HG03066 (cell line): ENCODE results near the gene RNF125.
"Not testable (repeated sequence)": the region's sequence is repeated elsewhere in the genome, so short reads cannot be mapped to it uniquely, and the experiment has no call there.

Experiments
- ATAC-seq: cut with Tn5 transposase; IDR thresholded peaks from one replicate; pipeline ENCODE4 v1.9.1; 2021; ENCODE audit warnings: low read depth; ENCODE audit not compliant: unreplicated experiment

RNF125 gene

DNA sequence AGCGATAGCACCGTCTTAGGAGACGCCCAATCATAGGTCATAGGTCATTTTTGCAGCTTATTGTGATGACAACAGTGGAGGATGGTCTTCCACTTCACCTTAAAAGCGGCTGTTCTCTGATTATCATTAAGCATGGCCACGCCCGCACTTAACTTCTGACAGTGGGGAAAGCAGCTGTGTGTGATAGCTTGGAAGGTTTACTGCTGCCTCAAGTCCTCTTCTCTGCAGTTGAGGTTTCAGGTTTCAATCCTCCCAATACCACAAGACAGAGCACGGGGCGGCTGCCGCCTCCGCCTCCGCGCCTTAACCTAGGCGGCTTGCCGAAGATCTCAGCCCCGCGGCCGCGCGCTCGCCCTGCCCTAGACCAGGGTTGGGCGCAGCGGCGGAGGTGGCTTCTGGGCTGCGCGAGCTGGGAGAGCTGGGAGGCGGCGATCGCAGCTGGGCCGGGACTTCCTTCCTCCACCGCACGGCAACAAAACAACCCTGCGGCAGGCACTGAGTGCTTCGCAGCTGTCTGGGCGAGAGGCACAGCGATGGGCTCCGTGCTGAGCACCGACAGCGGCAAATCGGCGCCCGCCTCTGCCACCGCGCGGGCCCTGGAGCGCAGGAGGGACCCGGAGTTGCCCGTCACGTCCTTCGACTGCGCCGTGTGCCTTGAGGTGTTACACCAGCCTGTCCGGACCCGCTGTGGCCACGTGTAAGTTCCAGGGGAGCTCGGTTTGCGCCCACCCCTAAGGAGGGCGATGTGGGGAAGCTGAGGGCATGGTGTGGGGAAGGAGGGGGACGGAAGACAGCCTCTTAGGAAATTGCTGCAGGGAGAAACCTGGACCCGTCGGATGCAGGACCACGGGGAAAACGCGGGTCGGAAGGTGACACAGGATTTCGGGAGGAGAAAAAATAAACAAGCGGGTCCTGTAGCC lies at the start of gene RNF125:
RNF125 (plus strand) TSS at position 495 of the 920 bp plus-strand sequence; CDS start at position 534, 39 bp downstream.
- peak; percentile 85 for ATAC-seq

DNA sequence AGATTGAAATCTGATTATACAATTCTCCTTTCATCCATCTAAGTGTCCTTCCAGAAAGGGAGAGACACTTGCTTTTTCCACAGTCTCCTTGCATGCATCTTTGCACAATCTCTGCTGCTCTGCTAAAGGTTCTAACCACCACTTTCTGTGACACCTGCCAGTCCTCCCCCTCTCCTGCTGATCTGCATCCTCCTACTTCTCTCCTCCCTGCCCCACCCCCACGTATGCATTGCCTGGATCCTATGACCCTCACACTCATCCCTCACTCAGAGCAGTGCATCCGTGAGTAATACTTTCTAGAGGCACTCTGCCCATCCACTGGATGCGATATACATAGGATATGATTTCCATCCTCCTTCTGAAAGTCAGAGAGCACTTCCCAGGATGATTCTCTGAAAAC lies 48.0 kb upstream of the RNF125 start:
- ATAC-seq = no peak

DNA sequence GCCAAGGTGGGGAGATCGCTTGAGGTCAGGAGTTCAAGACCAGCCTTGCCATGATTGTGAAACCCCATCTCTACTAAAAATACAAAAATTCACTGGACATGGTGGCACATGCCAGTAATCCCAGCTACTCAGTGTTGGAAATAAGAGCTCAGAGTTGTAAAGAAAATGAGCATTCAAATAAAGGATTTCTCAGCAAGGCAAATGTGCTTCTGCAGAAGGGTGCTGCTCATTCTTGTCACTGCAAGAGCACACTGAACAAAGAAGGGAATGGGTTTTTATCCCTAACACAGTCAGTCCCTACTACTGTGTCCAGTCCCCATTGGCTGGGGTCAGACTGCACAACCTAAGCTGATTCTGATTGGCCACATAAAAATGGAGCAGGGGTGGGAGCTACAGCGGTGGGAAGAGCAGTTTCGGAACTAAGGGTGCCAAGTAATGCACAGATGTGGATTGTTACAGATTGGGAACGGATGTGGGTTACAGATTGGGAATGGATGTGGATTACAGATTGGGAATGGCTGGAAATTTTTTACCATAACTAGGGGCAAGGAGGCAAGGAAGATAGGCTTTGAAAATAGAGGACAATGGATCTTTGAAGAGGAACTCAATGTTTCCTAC lies 44.6 kb upstream of the RNF125 start:
- no peak for ATAC-seq

DNA sequence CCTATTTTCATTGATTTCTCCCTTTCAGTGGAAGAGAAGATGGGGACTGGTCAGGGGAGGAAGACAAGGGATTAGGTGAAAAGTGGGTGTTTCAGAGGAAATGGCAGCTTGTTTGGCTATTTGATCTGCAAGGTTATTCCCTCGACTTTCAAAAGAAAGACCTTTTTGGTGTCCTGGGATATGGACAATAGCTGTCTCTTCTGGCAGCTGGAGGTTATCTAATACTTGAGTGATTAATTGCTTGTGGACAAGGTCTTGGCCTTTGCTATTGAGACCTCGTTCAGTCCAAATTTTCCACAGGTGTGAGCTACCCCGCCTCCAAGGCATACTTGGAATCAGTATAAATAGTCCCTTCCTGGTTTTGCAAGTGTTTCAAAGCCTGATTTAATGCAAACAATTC lies 42.4 kb upstream of the RNF125 start:
- no peak for ATAC-seq

DNA sequence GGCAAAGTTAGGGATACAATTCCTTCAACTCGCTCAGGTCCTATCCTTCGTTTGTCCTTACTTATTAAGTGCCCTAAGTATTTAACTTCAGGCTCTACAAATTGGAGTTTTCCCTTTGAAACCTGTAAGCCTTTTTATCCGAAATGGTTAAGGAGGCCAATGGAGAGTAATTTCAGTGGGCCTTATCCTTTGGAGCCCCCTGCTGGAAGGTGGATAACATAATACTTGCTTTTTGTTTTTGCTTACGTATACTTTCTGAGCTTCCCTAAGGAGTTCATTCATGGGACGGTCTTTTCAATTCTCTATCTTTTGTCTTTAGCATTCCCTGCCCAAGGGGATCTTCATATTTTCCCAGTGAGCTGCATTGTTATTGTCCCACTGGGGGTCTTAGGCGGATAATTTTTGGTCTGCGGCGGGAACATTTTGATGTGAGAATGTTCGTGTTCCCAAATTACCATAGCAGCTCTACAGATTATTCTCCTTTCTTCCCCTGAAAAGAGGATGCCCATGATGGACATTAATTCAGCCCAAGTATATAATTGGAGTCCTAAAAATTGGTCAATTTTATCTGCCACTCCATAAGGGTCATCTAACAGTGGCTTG lies 41.3 kb upstream of the RNF125 start:
- ATAC-seq = no peak

DNA sequence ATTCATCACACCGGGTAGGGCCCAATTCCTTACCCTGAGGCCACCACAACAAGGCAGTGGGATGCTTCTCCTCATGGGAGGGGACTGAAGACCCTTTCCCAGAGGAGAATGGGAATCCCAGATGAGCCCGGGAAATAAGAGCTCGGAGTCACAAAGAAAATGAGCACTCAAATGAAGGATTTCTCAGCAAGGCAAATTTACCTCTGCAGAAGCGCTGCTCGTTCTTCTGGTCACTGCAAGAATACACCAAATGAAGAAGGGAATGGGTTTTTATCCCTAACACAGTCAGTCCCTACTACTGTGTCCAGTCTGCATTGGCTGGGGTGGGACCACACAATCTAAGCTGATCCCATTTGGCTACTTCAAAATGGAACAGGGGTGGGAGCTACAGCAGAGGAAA lies 40.0 kb upstream of the RNF125 start:
- no peak for ATAC-seq

DNA sequence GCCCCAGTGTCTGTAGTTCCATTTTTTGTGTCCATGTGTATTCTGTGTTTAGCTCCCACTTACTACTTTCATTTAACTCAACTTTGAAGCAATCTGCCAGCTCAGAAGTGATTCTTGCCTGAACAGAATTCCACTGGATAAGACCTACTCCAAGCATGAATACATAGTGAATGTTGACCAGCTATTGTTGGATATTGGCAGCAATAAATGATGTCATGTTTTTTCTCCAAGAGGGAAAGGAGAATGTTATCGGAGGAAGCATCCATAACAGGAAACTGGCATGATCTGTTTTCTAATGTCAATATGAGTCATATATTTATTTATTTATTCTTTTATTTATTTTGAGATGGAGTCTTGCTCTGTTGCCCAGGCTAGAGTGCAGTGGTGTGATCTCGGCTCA lies 38.9 kb upstream of the RNF125 start:
- ATAC-seq = no peak

DNA sequence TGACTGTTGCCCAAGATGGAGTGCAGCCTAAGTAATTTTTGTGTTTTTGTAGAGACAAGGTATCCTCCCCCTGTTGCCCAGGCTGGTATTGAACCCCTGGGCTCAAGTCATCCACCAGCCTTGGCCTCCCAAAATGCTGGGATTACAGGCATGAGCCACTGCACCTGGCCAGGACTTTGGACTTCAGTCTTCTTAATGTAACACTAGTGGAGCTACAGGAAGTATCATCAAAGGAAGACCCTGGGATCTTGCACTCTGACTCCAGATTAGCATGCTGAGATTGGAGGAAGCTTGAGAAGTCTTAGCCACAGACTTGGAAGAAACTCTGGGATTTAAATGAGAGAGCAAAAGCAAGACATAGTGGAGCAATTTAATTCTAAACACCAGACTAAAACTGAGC lies 37.8 kb upstream of the RNF125 start:
- ATAC-seq = no peak

DNA sequence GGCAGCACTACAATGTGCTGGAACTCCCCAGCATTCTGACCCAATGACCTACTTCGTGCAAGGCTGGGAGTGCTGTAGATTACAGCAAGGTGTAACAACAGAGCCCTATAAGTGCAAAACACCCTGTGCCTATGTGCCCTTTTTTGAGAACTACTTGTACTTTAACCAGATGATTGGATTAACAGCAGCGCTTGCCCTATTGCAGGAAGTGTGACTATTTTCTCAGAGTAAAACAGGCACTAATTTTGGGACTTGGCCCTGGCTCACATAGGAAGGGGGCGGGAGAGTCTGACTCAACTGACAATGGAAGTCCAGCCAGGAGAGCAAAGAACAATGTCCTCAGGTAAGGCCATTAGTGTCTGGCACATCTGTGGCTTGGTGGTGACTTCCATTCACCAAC lies 35.6 kb upstream of the RNF125 start:
- no peak for ATAC-seq

DNA sequence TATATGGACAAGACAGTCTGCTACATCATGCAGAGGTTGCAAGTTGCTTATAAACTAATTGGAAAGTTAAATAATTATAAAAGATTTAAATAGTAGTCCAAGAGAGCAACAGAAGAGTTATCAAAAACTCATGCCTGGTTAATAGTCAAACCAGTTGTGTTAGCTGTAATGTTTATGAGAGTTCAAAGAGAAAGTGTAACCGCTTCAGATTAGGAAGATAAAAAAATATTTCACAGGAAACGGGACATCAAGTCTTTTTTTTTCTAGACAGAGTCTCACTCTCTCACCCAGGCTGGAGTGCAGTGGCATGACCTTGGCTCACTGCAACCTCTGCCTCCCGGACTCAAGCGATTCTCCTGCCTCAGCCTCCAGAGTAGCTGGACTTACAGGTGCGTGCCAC lies 34.6 kb upstream of the RNF125 start:
- no peak for ATAC-seq

DNA sequence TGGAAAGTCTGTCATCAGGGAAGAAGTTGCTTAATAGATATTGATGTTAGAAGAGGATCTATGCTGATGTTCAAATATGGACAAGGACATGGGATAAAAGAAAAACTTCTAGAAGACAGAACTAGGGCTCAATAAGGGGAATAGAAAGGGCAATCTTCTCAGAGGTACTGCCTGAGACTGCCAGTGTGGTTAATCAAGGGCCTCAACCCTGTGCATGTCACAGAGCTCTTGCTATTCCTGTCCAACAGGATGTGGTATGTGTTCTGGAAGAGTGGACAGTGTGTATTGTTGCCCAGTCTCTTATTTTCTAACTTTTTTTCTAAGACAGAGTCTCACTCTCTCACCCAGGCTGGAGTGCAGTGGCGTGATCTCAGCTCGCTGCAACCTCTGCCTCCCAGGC lies 27.8 kb upstream of the RNF125 start:
- peak; percentile 98 for ATAC-seq

DNA sequence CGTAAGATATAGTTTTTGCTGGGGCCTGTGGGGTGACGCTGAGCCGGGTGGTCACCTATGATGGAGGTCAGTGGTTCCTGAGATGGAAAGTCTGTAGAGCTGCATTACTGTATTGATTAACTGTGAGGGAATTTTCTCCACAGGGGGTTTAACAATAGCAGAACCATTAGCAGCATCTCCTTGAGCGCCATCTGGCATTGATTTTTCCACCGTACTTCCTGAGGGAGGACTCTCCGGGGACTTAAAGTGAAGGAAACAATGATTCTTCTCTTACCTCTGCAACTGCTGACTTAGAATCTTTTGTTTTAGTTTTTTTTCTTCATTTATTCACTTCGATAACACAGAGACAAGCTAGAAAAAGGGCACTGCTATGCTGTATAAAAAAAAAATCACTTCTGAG lies 22.6 kb upstream of the RNF125 start:
- ATAC-seq = no peak

DNA sequence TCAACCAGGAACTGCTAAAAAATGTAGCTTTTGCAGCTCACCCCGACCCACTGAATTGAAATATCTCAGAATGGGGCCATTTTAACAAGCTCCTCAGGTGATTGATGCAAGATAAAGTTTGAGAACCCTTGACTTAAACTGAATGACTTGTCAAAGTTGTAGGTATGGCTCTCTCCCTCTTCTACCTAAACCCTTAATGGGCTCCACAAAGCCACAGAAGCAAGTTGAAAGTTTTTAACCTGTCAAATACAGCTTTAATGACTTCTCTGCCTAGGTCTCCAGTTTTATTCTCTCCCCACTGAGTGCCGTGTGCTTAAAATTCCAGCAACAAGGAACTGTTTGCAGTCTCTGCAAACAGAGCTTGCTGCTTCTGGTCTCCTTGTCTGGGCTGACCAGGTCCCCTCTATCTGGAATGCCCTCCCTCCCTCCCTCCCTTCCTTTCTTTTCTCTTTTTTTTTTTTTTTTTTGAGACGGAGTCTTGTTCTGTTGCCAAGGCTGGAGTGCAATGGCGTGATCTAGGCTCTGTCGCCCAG lies 19.7 kb upstream of the RNF125 start:
- no peak for ATAC-seq

DNA sequence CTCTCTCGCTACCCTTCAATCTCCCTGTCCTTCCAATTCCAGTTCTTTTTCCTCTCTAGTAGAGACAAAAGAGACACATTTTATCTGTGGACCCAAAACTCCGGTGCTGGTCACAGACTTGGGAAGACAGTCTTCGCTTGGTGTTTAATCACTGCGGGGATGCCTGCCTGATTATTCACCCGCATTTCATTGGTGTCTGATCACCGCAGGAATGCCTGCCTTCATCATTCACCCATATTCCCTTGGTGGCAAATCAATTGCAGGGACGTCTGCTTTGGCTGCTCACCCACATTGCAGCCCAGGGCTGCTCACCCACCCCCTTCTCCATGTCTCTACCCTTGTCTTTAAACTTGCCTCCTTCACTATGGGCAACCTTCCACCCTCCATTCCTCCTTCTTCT lies 17.5 kb upstream of the RNF125 start:
- not testable (repeated sequence) for ATAC-seq

DNA sequence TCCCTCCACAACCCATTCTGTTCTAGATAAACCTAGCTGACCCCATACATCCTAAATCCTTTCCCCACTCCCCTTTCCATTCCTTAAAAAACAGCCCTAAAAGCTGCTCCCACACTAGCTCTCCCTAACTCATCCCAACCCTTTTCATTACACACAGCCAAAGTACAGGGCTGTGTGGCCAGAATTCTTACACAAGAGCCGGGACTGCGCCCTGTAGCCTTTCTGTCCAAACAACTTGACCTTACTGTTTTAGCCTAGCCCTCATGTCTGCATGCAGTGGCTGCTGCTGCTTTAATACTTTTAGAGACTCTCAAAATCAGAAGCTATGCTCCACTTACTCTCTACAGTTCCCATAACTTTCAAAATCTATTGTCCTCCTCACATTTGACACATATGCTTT lies 14.8 kb upstream of the RNF125 start:
- not testable (repeated sequence) for ATAC-seq

DNA sequence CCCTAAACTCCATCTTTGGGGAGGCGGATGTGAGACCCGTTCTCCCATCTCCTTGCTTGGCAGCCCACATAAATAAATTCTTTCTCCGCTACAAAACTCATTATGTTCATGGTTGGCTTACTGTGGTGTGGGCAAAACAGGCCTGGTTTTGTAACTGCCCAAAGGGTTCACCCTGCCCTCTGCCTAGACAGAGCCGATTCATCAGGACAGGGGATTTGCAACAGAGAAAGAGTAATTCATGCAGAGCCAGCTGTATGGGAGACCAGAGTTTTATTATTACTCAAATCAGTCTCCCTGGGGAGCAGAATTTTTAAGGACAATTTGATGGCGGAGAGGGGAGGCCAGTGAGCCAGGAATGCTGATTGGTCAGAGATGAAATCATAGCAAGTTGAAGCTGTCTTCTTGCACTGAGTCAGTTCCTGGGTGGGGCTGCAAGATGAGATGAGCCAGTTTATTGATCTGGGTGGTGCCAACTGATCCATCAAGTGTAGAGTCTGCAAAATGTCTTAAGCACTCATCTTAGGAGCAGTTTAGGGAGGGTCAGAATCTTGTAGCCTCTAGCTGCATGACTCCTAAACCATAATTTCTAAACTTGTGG lies 8.4 kb upstream of the RNF125 start:
- ATAC-seq = no peak

DNA sequence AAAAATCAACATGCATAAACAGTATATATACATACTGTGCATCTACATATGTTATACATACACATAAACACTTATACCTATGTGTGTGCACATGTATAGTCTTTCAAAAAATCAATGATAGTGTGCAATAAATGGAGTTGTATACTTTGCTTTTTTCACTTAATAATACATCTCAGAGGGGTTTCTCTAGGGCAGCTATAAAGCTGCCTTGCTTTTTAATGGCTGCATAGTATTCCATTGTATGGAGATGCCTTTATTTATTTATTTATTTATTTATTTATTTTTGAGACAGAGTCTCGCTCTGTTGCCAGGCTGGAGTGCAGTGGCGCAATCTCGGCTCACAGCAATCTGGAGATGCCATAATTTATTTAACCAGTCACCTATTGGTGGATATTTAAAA lies 7.4 kb upstream of the RNF125 start:
- no peak for ATAC-seq

DNA sequence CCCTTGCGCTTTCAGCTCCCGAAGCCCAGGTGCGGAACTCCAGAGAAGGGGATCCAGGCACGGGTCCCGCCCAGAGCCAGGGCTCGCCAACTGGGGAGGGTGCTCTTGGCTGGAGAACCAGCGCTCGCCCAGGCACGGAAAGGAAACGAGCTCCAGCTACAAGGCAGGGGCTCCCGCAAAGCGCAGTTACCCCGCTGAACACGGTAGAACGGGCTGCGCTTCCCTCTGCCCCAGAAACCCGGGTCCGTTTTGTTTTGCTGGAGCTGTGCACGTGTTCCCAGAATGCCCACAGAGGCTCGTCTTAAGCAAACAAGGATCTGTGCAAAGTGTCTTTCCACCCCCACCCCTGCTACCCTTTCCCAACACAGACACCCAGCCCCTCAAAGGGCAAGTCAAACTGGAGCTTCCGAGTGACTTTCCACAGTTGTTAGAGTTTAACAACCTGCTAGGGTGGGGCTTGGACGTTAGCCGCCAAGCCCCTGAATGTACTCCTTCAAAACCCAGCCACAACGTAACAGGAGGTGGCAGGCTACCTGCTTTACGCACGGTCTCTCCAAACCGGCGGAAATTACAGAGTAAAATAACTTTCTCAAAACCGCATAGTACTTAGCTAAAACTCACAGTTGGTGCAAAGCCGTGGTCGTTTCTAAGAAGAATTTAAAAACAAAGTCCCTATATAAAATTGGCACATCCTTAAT lies 775 bp downstream of the RNF125 start:
- ATAC-seq = peak; percentile 16

DNA sequence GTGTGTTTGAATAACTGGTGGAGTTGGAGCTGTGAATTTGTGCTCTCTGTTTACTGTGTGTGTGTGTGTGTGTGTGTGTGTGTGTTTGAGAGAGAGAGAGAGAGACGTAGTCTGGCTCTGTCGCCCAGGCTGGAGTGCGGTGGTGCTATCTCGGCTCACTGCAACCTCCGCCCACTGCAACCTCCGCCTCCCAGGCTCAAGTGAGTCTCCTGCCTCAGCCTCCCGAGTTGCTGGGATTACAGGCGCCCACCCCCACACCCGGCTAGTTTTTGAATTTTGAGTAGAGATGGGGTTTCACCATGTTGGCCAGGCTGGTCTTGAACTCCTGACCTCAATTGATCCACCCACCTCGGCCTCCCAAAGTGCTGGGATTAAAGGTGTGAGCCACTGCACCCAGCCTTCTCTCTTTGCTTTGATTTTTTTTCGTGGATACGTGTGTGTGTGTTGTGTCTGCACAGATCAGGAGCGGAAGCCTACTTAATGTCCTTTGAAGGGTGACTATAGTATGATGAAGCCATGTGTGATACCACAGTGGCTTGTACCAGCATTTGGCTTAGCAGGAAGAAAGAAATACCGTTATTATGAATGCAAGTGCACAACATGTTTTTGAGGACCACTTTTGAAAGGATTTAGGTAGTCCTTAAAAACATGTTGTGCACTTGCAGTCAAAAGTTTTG lies 1.5 kb downstream of the RNF125 start:
- not testable (repeated sequence) for ATAC-seq
